ENCODE measurements around the gene VWA3A.
A peak's percentile ranks its signal among the peaks of the same experiment; 100 is the strongest.

VWA3A gene

GRCh38 chr16:22203091-22203490 is 110.8 kb downstream of the VWA3A start:
- DNase-seq (ENCODE audit: low spot score), result no peak

GRCh38 chr16:22204091-22204655 is 111.8 kb downstream of the VWA3A start:
- no peak for DNase-seq (ENCODE audit: low spot score)

GRCh38 chr16:22205577-22206012 is 113.3 kb downstream of the VWA3A start:
- DNase-seq (ENCODE audit: low spot score), result no peak

DNA sequence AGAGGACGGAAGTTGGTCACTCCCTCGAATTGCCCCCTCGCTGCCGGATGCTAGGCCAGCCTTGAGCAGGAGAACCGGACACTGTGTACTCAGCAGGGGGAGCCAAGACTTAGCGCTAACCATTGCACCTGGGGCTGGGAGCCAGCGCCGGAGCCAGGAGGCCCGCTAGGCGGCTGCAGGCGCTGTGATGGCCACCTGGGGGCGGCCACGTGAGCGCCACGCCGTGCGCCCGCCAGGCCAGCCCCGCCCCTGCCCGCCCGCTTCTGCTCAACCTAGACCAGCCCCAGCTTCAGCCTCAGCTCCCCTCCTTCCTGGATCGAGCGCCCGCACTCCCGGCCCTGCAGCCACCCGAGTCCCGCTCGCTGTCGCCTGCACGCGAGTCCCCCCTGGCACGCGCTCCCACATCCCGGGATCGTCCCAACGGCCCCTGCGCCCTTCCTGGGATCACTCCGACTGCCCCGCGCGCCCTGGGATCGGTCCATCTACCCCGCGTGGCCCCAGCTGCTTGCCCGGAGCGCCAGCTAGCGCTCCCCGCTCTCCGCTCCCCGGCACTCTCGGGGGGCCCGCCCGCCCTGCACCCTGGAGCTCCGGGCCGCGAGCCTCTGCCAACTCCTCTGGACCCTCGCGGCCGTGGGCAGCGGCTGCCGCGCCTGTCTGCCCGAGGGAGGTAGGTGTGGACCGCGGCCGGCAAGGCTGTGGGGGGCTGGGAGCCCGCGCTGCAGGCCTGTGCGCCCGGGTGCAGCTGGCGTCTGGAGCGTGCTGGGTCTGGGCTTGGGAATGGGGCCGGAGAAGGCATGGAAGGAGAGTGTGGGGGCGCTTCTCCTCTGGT is 113.9 kb downstream of the VWA3A start, which contains the start of gene EEF2K:
Gene EEF2K (plus strand): TSS at position 266 of the 829 bp plus-strand sequence. CDS start 19,452 bp downstream, outside the sequence.
- DNase-seq (ENCODE audit: low spot score), result peak; percentile 92

All from D341Med (cell line).